ENCODE data around the gene TCEAL6. TPM values are rescaled to one million over a fixed set of nuclear protein-coding genes. Genes with fewer than 3 reads are reported as not detected.
"Not testable (repeated sequence)": the region's sequence is repeated elsewhere in the genome, so short reads cannot be mapped to it uniquely, and the experiment has no call there.

TCEAL6 gene
- polyA plus RNA-seq (2014; cell fraction: cytosol; rRNA removed), result not detected in 2 replicates
- polyA plus RNA-seq (2014; cell fraction: nucleus; rRNA removed), result not detected in 2 replicates

DNA sequence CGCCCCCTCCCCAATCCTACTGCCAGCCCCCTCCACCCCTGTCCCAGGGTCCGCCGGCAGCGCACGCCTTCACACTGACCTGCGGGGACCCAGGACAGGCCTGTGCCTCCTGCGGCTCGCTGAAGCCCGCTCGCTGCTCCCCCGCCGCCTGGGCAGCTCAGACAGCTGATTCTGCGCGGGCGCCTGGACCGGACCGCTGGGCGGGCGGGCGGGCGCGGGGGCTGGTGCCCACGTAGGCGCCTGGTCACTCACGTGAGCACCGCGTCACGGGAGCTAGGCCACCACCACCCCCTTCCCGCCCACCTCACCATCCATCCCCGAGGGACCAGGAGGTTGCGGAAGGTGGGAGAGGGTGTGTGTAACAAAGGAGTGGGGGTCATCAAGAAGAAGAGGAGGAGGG, at the start of gene TCEAL6:
TSS of gene TCEAL6 (minus strand) at position 208 of the 400 bp plus-strand sequence.
- DNase-seq (ENCODE audit: low spot score), result not testable (repeated sequence)

DNA sequence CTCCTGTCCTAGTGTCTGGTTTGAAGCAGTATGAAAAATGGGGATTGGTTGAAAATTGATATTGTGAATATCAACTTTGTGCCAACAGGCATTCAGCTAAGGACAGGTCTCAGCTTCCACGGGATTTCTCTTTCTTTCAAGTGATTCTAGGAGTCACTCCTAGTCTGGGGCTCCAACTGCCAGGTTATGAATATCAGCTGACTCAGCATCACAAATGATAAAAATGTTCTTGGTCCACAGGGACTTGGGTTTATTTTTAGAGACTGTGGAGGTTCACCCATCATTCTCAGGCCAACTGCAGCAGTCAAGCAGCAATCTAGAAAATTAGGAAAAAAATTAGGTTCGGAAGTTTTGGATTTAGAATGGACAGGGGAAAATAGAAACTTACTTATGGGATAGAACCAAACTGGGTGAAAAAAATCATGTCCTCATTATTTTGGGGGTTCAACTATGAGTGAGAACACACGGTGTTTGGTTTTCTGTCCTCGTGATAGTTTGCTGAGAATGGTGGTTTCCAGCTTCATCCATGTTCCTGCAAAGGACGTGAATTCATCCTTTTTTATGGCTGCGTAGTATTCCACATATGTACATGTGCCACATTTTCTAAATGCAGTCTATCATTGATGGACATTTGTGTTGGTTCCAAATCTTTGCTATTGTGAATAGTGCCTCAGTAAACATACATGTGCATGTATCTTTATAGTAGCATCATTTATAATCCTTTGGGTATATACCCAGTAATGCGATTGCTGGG, 43.9 kb upstream of the TCEAL6 start:
- no peak for DNase-seq (ENCODE audit: low spot score)

DNA sequence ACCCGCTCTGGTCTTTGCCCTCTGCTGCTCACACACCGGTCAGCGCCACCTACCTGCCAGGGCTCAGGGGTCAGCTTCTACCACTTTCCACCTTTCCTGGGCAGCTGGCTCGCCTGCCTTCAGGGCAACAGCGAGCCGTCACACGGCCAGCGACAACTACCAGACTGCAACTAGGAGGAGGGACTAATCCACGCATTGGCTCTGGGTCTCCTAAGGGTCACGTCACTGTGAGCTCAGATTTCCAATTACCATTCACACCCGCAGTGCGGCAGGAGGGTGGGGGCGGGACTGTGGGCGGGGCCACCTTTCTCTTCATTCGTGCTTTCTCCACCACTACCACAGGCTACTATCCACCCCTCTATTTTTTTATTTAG, 13.5 kb upstream of the TCEAL6 start, which contains the start of gene BEX5:
TSS of gene BEX5 (minus strand) at position 172 of the 374 bp plus-strand sequence. CDS start 1,712 bp downstream, outside the sequence.
- peak; percentile 11 for DNase-seq (ENCODE audit: low spot score)

DNA sequence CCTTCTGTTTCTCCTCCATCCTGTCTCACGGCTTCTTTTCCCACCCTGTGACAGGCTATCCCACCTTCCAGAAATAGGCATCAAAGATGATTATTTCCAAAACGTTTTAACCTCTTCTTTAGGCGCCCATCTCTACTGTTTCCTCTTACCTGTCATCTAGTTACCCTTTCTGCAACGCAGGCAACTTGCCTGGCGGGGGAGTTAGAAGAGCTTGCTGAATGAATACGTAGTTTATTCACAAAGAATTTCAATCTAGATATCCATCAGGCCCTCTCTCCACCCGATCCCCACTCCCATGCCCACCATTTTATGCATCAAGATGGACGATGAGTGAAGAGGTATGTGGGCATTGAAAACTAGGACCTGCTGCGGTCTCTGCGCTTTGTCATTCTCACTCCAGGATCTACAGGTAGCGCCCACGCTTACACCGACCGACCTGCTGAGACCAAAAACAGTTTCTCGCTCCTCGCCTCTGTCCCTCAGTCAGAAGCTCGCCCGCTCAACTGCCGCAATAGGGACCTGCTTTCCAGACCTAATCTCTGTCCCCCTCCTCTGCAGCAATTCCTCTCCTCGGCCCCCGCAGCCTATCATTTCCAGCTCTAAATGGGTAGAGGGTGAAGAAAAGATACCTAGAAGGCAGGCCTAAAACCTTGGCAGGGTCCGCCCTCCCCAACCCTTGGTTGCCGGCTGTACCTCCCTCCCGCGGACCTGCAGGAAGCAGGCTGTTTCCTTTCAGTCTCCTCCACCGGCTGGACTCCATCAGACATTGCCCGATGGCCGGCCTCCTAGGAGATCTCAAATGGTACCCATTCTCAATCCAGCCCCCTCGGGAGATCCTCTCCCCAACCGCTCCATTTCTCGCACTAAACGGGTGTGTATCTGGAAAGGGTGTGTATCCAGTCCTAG, 12.9 kb upstream of the TCEAL6 start:
- DNase-seq (ENCODE audit: low spot score), result no peak

DNA sequence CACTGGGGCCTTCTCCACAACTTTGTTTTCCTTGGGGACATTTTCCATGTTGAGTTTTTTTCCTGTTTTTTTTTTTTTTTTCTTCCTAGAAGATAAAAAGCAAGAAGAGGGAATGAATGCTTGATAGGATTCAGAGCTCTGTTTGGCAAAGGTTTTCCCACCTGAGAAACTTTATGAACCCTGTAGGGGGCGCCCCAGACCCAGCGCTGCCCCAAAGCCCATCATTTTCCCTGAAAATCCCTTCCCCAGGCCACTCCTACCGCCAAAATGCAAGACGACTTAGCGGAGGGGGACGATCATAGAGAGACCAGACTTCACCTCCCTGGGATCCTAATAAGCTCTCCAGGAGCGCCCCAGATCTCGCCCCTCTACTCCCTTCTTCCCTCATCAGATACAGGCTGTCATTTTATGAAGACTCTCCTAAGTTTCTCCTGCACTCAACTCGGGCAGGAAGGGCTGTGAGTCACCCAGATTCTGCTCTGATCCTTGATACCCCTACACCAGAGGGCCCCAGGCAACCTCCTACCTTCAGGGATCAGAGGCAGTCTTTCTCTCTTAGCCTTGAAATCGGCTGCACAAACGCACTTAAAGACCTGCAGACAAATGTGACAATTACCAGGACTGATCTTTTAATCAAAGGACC, 12.1 kb upstream of the TCEAL6 start:
- no peak for DNase-seq (ENCODE audit: low spot score)

DNA sequence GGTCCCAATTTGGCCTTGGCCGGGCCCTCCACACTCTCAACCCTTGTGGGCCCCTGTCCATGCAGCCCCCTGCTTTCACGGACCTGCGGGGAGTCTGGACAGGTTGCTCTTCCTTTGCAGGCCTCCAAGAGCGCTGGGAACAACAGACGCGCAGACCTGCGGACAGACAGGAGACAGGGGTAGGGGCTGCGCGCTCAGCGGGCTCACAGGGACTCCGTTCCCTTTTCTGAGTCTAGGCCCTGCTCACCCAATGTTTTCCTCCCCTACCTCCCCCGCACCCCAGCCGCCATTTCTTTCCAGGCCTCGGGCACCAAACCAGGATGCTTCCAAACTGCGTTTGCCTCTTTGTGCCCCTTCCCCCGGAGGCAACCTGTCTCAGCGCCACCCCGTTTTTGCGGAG, 650 bp downstream of the TCEAL6 start:
- DNase-seq (ENCODE audit: low spot score), result not testable (repeated sequence)

DNA sequence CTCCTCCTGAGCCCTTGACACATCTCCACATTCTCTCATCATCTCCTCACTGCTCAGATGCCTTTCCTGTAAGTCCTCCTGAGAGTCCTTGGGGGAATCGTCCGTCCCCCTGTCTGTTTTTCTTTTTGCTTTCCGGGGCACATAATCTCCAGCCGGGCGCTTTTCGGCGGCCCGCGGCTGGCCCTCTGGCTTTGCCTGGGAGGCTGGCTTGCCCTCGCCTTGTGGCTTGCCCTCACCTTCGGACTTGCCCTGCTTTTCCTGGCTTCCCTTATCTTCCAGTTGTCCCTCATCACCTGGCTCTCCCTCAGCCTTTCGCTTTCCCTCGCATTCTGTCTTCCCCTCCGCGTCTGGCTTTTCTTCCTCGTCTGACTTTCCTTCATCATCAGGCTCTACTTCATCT, 1.4 kb downstream of the TCEAL6 start:
- not testable (repeated sequence) for DNase-seq (ENCODE audit: low spot score)

DNA sequence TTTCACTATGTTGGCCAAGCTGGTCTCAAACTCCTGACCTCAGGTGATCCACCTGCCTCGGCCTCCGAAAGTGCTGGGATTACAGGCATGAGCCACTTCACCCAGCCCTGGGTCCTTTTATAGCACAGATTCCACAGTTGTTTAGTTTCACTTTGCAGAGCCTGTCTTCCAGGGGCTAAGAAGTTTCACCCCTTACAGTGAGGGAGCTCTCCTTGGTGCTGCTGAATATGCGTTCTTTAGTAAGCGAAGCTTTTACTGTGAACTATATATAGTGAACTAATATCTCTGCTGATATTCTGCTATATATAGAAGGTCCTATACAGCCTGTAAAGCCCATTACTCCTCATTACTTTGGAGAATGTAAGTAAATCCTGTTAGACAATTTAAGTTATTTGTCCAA, 4.2 kb downstream of the TCEAL6 start:
- no peak for DNase-seq (ENCODE audit: low spot score)

DNA sequence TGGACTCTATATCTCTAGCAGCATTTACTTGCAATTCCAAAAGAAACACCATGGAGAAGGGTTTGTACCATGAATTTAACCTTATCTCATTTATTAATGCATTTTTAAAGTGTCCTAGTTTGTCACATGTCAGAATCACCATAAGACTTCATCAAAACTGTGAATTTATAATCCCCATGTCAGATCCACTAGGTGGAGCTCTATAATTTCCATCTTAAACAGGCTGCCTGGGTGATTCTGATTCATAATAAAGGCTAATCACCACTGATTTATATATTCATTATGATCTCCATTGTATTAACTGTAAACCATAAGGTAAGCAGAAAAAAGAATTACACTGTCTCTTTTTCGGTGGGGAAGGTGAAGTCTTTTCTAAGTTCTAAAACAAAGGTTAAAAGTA, 12.8 kb downstream of the TCEAL6 start:
- DNase-seq (ENCODE audit: low spot score), result no peak

DNA sequence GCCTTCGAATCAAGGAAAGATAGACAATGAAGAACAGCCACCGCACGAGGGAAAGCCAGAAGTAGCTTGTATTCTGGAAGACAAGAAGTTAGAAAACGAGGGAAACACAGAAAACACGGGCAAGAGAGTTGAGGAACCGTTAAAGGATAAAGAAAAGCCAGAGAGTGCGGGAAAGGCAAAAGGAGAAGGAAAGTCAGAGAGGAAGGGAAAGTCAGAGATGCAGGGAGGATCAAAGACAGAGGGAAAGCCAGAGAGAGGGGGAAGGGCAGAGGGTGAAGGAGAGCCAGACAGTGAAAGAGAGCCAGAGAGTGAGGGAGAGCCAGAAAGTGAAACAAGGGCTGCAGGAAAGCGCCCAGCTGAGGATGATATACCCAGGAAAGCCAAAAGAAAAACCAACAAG, 15.4 kb downstream of the TCEAL6 start:
- DNase-seq (ENCODE audit: low spot score), result no peak

DNA sequence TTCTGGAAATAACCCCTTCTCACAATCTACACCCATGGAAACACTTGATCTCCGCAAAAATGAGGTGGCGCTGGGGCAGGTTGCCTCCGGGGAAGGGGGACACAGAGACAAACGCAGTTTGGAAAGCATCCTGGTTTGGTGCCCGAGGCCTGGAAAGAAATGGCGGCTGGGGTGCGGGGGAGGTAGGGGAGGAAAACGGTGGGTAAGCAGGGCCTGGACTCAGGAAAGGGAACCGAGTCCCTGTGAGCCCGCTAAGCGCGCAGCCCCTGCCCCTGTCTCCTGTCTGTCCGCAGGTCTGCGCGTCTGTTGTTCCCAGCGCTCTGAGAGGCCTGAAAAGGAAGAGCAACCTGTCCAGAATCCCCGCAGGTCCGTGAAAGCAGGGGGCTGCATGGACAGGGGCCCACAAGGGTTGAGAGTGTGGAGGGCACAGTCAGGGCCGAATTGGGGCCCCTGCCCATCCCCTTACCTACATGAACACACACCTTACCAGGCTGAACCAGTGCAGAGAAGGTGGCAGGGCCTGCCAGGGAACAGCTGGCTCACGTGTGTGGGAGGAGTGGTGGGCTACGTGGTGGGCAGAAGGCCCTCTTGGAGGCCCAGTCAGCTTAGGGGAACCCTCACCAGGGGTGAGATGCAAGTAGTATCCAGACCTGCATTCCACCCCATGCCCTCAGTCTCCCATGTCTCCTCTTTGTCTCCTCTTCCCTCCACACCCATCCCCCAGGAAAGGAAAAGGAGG, 16.0 kb downstream of the TCEAL6 start:
- not testable (repeated sequence) for DNase-seq (ENCODE audit: low spot score)

DNA sequence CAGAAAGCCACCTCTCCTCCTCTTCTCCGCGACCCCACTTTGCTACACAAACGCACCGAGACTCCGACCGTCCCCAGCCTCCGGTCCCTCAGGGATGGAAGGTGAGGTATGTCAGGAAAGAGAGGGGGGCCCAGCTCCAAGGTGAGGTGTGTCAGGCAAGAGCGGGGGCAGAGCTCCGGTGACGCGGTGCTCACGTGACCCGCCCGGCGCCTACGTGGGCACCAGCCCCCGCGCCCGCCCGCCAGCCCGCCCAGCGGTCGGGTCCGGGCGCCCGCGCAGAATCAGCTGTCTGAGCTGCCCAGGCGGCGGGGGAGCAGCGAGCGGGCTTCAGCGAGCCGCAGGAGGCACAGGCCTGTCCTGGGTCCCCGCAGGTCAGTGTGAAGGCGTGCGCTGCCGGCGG, 16.8 kb downstream of the TCEAL6 start, which contains the start of gene TCEAL2:
TSS of gene TCEAL2 (plus strand) at position 244 of the 400 bp plus-strand sequence. CDS start 1,152 bp downstream, outside the sequence.
- DNase-seq (ENCODE audit: low spot score), result not testable (repeated sequence)

DNA sequence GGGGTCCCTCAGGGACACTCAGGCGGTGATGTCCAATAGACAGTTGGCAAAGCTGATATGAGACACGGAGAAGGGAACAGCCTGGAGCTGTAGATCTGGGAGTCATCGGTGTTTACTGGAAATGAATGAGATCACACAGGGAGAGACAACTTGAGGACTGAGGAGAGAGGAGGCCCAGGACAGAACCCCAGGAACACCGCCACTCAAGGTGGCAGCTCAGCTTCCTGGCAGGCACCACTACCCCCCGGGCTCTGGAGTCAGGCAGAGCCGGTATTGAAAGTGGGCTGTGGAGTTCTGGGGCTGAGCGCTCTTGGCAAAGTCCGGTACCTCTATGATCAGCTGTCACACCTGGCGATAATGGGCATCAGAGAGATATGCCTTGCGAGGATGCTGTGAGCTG, 17.3 kb downstream of the TCEAL6 start:
- not testable (repeated sequence) for DNase-seq (ENCODE audit: low spot score)

DNA sequence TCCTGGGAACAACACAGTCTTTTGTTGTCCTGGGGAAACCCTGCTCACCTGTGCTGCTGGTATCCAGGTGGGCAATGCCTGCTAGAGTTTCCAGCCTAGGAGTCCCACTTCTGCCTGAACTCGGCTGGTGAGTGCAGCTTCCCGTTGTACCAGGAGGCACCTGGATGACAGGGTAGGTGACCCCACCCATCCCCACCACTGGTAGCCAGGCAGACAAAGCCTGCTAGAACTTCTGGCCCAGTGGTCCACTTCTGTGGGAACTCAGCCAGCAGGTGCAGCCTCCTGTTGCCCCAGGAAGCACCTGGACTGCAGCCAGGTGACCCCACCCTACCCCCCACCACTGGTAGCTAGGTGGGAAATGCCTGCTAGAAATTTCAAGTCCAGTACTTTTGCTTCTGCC, 26.5 kb downstream of the TCEAL6 start:
- no peak for DNase-seq (ENCODE audit: low spot score)

DNA sequence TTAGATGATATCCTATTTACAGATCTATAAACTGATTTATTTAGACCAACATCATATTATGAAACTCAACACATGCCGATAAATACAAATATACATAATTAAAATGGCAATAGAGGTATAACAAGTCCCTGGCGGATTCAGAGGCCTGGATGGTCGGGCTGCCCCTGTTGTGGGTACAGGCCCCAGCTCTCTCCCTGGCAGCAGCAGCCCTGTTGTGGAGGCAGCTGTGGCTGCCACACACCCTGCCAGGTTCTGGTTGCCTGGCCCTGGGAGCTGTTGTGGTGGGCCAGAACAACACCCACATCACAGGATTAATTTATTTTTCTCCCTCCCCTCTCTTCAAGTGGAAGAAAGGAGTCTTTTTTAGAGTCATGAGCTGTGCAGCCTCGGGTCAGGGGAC, 28.9 kb downstream of the TCEAL6 start:
- no peak for DNase-seq (ENCODE audit: low spot score)
